ENCODE data around the gene HIVEP3. TPM values are rescaled to one million over a fixed set of nuclear protein-coding genes. Genes with fewer than 3 reads are reported as not detected.

Gene HIVEP3
- total RNA-seq, 1 donor from 2014 or later, result 2.9 TPM

- Histone ChIP-seq H3K27ac (no peak overlapping the region), H3K4me1 (no peaks in the 10 kb centered on the region), H3K9me3 (no peaks in the 10 kb centered on the region), H3K4me3 (no peak overlapping the region), H3K36me3 (no peaks in the 10 kb centered on the region), H3K27me3 (no peaks in the 10 kb centered on the region)
- intact Hi-C loops (cut with DNase I), result no loop called here
- DNase-seq (ENCODE audit: extremely low spot score in 2 of 2), result no peak
- TF ChIP-seq CTCF (IDR thresholded peaks at IDR 0.05) (no peak), POLR2AphosphoS5 (IDR thresholded peaks at IDR 0.05; ENCODE audit: insufficient read depth in 1 of 2, low read depth in 1 of 2) (no peak), POLR2A (IDR thresholded peaks at IDR 0.05) (no peak)
Measured at GRCh38 chr1:41709873-41710272, 208.8 kb downstream of the HIVEP3 start.

GRCh38 chr1:41709331-41709730, 209.4 kb downstream of the HIVEP3 start:
- intact Hi-C loops (cut with DNase I), result no loop called here
- no peaks in the 10 kb centered on the region for H3K27me3 ChIP-seq
- no peak for TF ChIP-seq POLR2AphosphoS5 (IDR thresholded peaks at IDR 0.05; ENCODE audit: insufficient read depth in 1 of 2, low read depth in 1 of 2)
- TF ChIP-seq POLR2A (IDR thresholded peaks at IDR 0.05), result no peak
- no peak for TF ChIP-seq CTCF (IDR thresholded peaks at IDR 0.05)

GRCh38 chr1:41708332-41708731, 210.4 kb downstream of the HIVEP3 start:
- Histone ChIP-seq H3K27ac (no peak overlapping the region), H3K9me3 (no peaks in the 10 kb centered on the region), H3K4me3 (no peak overlapping the region), H3K4me1 (no peaks in the 10 kb centered on the region), H3K27me3 (no peaks in the 10 kb centered on the region), H3K36me3 (no peaks in the 10 kb centered on the region)
- no peak for TF ChIP-seq CTCF (IDR thresholded peaks at IDR 0.05)
- no peak for TF ChIP-seq POLR2A (IDR thresholded peaks at IDR 0.05)
- no peak for TF ChIP-seq POLR2AphosphoS5 (IDR thresholded peaks at IDR 0.05; ENCODE audit: insufficient read depth in 1 of 2, low read depth in 1 of 2)
- intact Hi-C loops (cut with DNase I), result no loop called here
- DNase-seq (ENCODE audit: extremely low spot score in 2 of 2), result no peak

More at GRCh38 chr1:41709331-41709730, 209.4 kb downstream of the HIVEP3 start:
- H3K4me3 ChIP-seq, result no peak overlapping the region
- DNase-seq (ENCODE audit: extremely low spot score in 2 of 2), result no peak
- H3K27ac ChIP-seq, result no peak overlapping the region
- no peaks in the 10 kb centered on the region for H3K4me1 ChIP-seq
- H3K36me3 ChIP-seq, result no peaks in the 10 kb centered on the region
- no peaks in the 10 kb centered on the region for H3K9me3 ChIP-seq

- H3K4me1 ChIP-seq, result no peaks in the 10 kb centered on the region
- no peaks in the 10 kb centered on the region for H3K9me3 ChIP-seq
- H3K36me3 ChIP-seq, result no peaks in the 10 kb centered on the region
- intact Hi-C loops (cut with DNase I), result no loop called here
- H3K4me3 ChIP-seq, result no peak overlapping the region
- no peaks in the 10 kb centered on the region for H3K27me3 ChIP-seq
- no peak overlapping the region for H3K27ac ChIP-seq
- no peak for TF ChIP-seq POLR2A (IDR thresholded peaks at IDR 0.05)
- TF ChIP-seq CTCF (IDR thresholded peaks at IDR 0.05), result no peak
- TF ChIP-seq POLR2AphosphoS5 (IDR thresholded peaks at IDR 0.05; ENCODE audit: insufficient read depth in 1 of 2, low read depth in 1 of 2), result no peak
- DNase-seq (ENCODE audit: extremely low spot score in 2 of 2), result no peak
Measured at GRCh38 chr1:41707793-41708192, 210.9 kb downstream of the HIVEP3 start.

- Histone ChIP-seq H3K4me1 (no peaks in the 10 kb centered on the region), H3K4me3 (no peak overlapping the region)
- TF ChIP-seq POLR2A (IDR thresholded peaks at IDR 0.05) (no peak), CTCF (IDR thresholded peaks at IDR 0.05) (no peak)
Measured at GRCh38 chr1:41705798-41706197, 212.9 kb downstream of the HIVEP3 start.

More at GRCh38 chr1:41705798-41706197, 212.9 kb downstream of the HIVEP3 start:
- Histone ChIP-seq H3K27me3 (no peaks in the 10 kb centered on the region), H3K9me3 (no peaks in the 10 kb centered on the region), H3K36me3 (no peaks in the 10 kb centered on the region), H3K27ac (no peak overlapping the region)
- no peak for DNase-seq (ENCODE audit: extremely low spot score in 2 of 2)
- intact Hi-C loops (cut with DNase I), result no loop called here
